Measurements from ENCODE around the gene TMEM42. TPM values are rescaled to one million over a fixed set of nuclear protein-coding genes. Genes with fewer than 3 reads are reported as not detected.
"Not testable (repeated sequence)": the region's sequence is repeated elsewhere in the genome, so short reads cannot be mapped to it uniquely, and the experiment has no call there.

TMEM42 gene
- total RNA-seq, 1 donor from 2014 or later = 13.0 TPM

DNA sequence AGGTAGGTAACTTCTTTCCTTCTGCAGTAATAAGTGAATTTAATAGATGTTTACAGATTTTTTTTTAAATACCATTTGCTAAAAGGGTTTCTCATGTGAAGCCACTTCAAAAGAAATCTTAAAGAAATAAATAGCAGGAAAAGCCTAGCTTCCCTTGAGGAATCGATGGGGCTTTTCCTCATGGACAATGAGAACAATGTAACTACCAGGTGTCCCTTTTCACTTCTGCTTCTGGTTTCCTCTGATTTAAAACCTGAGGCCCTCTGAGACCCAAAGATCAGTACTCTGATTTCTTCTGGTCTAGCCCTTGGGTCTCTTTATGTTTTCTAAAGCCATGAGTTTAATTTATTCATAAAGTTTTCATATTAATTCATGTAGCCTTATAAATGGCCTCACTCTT is 13.1 kb upstream of the TMEM42 start:
- Mint-ChIP-seq H3K9me3 (no peaks in the 10 kb centered on the region), H3K27me3 (no peaks in the 10 kb centered on the region), H3K4me1 (no peaks in the 10 kb centered on the region), H3K36me3 (ENCODE audit: low read depth) (peaks cover 52% of the 10 kb centered on the region), H3K27ac (no peak overlapping the region), H3K4me3 (no peak overlapping the region)
- no peak for DNase-seq
- intact Hi-C loops (cut with micrococcal nuclease) = no loop called here

DNA sequence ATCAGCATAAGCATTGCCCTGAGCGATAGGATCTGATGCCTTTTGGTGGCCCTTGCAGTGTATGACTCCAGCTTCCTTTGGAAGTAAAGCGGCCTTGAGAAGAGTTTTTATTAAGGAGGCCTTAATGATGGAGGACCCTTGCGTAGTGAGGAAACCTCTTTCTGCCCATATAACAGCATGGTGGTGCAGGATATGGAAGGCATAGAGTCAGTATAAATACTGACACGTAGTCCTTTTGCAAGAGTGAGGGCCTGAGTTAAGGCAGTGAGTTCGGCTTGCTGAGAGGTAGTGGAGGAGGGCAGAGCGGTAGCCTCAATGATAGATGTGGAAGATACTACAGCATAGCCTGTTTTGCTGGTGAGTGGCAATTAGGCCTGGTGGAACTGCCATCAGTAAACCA is 5.0 kb upstream of the TMEM42 start:
- H3K4me3 Mint-ChIP-seq; intact Hi-C loops (cut with micrococcal nuclease); H3K4me1 Mint-ChIP-seq; H3K27me3 Mint-ChIP-seq; DNase-seq; H3K9me3 Mint-ChIP-seq; H3K27ac Mint-ChIP-seq: not testable (repeated sequence)
- peaks cover 18% of the 10 kb centered on the region for H3K36me3 Mint-ChIP-seq (ENCODE audit: low read depth)

DNA sequence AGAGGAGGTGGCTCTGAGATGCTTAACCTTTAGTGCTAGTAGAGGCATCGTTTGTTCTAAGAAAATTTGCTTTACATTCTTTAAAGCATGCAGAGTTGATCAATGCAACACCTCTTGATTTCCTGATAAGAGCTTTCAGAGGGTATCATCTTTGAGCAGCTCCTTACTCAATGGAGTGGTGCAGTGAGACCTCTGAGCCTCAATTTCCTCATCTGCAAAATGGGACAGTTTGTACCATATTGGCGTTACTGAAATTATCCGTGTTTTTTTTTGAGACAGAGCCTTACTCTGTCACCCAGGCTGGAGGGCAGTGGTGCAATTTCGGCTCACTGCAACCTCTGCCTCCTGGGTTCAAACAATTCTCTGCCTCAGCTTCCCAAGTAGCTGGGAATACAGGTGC is 1.6 kb upstream of the TMEM42 start:
- intact Hi-C loops (cut with micrococcal nuclease) = loop anchor here (5.0 kb wide), 2 partner anchors 117 to 523 kb away; partner anchors contain the start of genes EXOSC7, TCAIM and ZDHHC3
- Mint-ChIP-seq H3K27ac (no peak overlapping the region), H3K4me3 (no peak overlapping the region), H3K36me3 (ENCODE audit: low read depth) (peaks cover 4% of the 10 kb centered on the region), H3K9me3 (no peaks in the 10 kb centered on the region), H3K4me1 (peaks cover 20% of the 10 kb centered on the region), H3K27me3 (no peaks in the 10 kb centered on the region)
- DNase-seq = no peak

DNA sequence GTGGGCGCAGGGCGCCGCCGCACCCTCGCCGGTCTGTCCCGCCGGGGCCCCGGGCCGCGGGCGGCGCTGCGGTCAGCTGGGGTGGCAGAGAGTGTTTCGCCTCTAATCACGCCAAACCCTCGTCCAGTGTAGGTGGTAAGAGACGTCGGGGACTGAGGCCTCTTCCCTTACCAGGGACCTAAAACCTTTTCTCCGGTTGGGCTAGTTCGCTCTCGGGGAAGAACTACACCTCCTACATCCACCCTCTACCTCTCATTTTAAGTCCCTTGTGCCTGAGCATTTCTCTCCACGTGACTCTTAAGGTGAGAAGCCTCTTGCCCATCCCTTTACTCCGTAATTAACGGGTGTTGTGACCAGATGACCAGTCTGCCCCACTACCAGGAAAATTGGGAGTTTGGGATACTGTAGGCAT is 520 bp downstream of the TMEM42 start:
- H3K27me3 Mint-ChIP-seq = no peaks in the 10 kb centered on the region
- peaks cover 36% of the 10 kb centered on the region for H3K4me1 Mint-ChIP-seq
- no peaks in the 10 kb centered on the region for H3K9me3 Mint-ChIP-seq
- intact Hi-C loops (cut with micrococcal nuclease) = loop anchor here (1.0 to 5.0 kb wide), 3 partner anchors 101 to 525 kb away; partner anchors contain the start of genes EXOSC7, KIAA1143, KIF15 and TCAIM
- H3K27ac Mint-ChIP-seq = peak overlapping the region; percentile 91
- DNase-seq = no peak
- peaks cover 20% of the 10 kb centered on the region for H3K36me3 Mint-ChIP-seq (ENCODE audit: low read depth)
- H3K4me3 Mint-ChIP-seq = peak overlapping the region; percentile 87

DNA sequence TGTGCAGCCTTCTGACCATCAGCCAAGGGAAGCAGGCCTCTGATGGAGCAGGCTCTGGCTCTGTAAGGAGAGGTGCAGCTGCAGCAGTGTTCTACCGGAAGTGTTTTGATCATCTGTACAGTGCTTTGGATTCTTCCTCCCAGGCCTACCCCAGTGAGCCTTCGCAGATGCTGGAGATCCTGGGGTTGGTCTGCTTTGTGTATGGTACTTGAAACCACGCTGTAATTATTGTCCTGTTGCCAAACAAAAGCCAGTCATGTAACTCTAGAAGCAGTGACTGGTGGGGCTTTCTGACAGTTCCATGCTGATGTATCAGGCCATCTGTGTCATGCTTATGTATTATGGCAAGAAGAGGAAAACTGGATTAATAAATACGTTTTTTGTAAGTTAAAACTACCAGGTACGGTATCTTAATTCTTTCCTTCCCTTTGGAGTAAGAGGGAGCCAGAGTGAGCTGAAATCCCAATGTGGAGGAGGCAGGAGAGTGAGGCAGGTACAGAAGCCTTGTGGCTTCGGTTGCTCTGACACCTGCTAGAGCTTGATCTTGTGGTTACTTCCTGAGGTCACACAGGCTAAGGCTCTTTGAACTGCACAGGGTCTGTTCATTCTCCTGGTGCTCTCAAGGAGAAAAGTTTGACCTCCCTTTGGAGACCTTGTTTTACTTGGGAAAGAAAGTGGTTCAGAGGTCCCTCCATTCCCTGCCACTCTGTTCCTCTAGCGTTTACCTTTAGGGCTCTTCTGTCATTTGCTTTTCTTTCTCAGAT is 3.7 kb downstream of the TMEM42 start:
- Mint-ChIP-seq H3K4me3 (peak overlapping the region; percentile 55), H3K4me1 (peaks cover 37% of the 10 kb centered on the region), H3K27me3 (no peaks in the 10 kb centered on the region), H3K27ac (peak overlapping the region; percentile 39), H3K36me3 (ENCODE audit: low read depth) (peaks cover 22% of the 10 kb centered on the region), H3K9me3 (no peaks in the 10 kb centered on the region)
- DNase-seq = peak; percentile 71
- intact Hi-C loops (cut with micrococcal nuclease) = no loop called here

DNA sequence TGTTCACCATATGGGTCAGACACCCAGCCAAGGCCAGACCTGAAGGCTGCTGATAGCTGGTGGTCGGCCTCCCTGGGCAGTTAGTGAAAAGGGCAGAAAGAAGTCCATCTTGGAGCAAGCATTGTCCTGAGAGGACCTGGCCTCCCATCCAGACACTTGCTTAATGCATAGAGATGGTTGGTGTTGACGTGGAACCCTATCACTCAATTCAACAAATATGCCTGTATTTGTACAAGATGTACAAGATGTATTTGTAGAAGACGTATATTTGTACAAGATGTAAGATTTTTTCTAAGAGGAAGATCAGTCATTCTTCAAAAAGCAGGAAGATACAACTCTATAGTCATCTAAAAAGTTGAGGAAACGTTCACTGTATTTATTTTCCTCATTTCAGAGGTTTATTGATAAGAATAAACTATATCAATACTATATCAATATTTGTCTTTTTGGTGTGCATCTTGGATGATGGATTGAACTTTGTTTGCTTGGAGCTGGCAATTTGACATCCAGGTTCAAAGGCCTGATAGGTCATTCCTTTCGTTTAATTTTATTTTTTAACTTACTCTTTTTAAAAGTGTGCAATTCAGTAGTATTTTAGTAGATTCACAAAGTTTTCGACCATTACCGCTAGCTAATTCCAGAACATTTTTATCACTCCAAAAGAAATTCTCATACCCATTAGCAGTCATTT is 5.9 kb downstream of the TMEM42 start:
- Mint-ChIP-seq H3K4me1 (peaks cover 30% of the 10 kb centered on the region), H3K36me3 (ENCODE audit: low read depth) (peaks cover 22% of the 10 kb centered on the region), H3K9me3 (no peaks in the 10 kb centered on the region), H3K27ac (no peak overlapping the region), H3K27me3 (no peaks in the 10 kb centered on the region), H3K4me3 (no peak overlapping the region)
- no peak for DNase-seq
- intact Hi-C loops (cut with micrococcal nuclease) = no loop called here

DNA sequence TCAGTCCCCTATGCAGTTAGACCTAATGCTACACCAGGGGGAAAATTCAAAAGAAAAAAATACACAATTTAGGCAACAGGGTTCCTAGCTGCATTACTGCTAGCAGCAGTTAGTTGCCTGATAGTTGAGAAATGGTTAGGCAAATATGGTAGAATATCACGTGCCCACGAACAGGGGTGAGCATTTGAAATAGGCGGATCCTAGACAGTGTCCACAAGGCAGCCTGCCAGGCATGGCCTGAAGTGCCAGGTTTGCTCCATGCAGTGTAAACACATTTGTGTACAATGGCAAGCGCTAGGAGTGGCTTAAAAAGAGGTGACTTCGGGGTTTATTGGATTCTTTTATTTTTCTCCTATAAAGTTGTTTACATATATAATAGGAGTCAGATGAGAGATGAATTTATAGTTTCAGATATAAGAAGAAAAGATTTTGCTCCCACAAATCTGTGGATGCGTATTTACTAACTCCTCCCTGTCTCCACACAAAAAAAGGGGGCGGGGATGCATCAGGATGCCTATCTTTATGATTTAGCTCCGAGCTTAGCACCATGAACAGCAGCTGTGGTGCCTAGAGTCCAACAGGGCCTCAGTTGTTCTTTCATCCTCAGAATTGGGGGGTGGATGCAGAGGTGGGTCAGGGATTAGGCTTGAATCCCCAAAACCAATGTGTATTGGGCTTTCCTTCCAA is 8.8 kb downstream of the TMEM42 start:
- Mint-ChIP-seq H3K4me1 (peaks cover 13% of the 10 kb centered on the region), H3K4me3 (no peak overlapping the region), H3K27ac (no peak overlapping the region), H3K36me3 (ENCODE audit: low read depth) (peaks cover 17% of the 10 kb centered on the region), H3K27me3 (no peaks in the 10 kb centered on the region), H3K9me3 (no peaks in the 10 kb centered on the region)
- no peak for DNase-seq
- intact Hi-C loops (cut with micrococcal nuclease) = no loop called here

DNA sequence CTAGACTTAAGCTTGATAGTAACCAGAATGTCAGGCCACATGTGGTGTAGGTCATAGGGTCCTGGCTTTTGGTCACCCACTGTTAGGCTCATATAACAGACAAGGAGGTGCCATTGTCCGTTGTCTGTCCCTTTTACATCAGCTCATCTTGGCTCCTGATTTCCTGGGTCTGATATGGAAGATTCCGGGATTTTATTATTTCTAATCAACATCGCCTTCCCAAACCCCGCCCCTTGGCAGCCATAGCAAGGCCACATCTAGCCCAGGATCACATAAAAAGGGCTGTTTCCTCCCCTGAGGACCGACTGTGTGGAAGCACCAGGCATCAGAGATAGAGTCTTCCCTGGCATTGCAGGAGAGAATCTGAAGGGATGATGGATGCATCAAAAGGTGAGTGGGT is 12.6 kb downstream of the TMEM42 start, which contains the start of gene TGM4:
TGM4 (plus strand) TSS at position 301 of the 400 bp plus-strand sequence; CDS start at position 372, 71 bp downstream.
- H3K27me3 Mint-ChIP-seq = peaks cover 4% of the 10 kb centered on the region
- no peaks in the 10 kb centered on the region for H3K9me3 Mint-ChIP-seq
- H3K27ac Mint-ChIP-seq = no peak within 1 kb of the TSS
- no peaks in the 10 kb centered on the region for H3K36me3 Mint-ChIP-seq (ENCODE audit: low read depth)
- intact Hi-C loops (cut with micrococcal nuclease) = no loop called here
- H3K4me3 Mint-ChIP-seq = no peak within 1 kb of the TSS
- H3K4me1 Mint-ChIP-seq = no peaks in the 10 kb centered on the region
- no peak for DNase-seq

DNA sequence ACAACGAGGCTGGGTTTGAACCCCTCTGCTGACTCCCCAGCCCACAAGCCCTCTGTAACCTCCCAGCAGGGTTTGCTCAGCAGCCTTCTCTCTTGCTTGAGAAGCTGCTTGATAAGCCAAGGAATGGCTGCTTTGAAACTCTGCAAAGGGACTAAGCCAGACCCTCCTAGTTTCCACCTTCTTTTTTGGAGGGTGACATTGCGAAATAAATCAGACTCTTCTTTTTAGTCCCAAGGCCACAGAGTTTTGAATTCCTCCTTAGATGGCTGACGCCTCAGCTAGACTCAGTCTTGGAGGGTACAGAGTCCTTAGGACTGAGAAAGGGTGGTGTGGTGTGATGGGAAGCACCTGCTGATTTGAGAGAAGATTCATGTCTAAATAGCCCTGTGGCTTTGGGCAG is 13.9 kb downstream of the TMEM42 start:
- H3K4me3 Mint-ChIP-seq = no peak overlapping the region
- DNase-seq = no peak
- H3K27ac Mint-ChIP-seq = no peak overlapping the region
- peaks cover 4% of the 10 kb centered on the region for H3K27me3 Mint-ChIP-seq
- no peaks in the 10 kb centered on the region for H3K9me3 Mint-ChIP-seq
- no peaks in the 10 kb centered on the region for H3K4me1 Mint-ChIP-seq
- H3K36me3 Mint-ChIP-seq (ENCODE audit: low read depth) = no peaks in the 10 kb centered on the region
- intact Hi-C loops (cut with micrococcal nuclease) = no loop called here

DNA sequence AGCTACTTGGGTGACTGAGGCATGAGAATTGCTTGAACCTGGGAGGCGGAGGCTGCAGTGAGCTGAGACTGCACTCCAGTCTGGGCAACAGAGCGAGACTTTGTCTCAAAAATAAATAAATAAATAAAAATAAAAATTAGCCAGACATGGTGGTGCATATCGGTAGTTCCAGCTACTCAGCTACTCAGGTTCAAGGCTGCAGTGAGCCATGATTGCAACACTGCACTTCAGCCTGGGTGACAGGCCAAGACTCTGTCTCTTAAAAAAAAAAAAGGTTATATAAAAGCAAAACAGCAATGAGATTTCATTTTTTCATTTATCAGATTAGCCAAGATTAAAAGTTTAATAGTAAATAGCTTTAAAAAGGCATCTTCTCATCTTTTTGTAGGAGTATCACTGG is 15.6 kb downstream of the TMEM42 start:
- Mint-ChIP-seq H3K36me3 (ENCODE audit: low read depth) (no peaks in the 10 kb centered on the region), H3K9me3 (no peaks in the 10 kb centered on the region), H3K4me1 (no peaks in the 10 kb centered on the region), H3K27me3 (peaks cover 4% of the 10 kb centered on the region), H3K27ac (no peak overlapping the region), H3K4me3 (no peak overlapping the region)
- intact Hi-C loops (cut with micrococcal nuclease) = no loop called here
- no peak for DNase-seq

DNA sequence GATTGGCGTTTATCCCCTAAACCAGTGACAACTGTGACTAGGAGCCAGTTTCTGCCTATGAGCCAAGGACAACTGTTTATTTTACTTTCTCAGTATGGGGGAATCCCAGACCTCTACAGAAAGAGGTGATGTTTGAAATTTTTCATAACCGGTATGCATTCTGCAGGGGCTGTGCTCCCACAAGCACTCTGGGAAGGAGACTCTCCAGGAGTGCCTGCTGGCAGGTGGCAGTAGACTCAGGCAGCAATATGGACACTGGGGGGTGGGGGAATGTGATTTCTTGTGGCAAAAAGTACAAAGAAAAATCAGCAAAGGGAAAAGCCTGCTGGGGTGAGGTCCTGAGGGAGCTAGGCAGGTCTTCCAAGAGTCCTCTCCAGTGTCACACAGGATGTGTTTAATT is 18.6 kb downstream of the TMEM42 start:
- intact Hi-C loops (cut with micrococcal nuclease) = no loop called here
- no peak overlapping the region for H3K27ac Mint-ChIP-seq
- no peaks in the 10 kb centered on the region for H3K9me3 Mint-ChIP-seq
- no peaks in the 10 kb centered on the region for H3K36me3 Mint-ChIP-seq (ENCODE audit: low read depth)
- H3K4me3 Mint-ChIP-seq = no peak overlapping the region
- no peaks in the 10 kb centered on the region for H3K4me1 Mint-ChIP-seq
- H3K27me3 Mint-ChIP-seq = peaks cover 4% of the 10 kb centered on the region
- no peak for DNase-seq

DNA sequence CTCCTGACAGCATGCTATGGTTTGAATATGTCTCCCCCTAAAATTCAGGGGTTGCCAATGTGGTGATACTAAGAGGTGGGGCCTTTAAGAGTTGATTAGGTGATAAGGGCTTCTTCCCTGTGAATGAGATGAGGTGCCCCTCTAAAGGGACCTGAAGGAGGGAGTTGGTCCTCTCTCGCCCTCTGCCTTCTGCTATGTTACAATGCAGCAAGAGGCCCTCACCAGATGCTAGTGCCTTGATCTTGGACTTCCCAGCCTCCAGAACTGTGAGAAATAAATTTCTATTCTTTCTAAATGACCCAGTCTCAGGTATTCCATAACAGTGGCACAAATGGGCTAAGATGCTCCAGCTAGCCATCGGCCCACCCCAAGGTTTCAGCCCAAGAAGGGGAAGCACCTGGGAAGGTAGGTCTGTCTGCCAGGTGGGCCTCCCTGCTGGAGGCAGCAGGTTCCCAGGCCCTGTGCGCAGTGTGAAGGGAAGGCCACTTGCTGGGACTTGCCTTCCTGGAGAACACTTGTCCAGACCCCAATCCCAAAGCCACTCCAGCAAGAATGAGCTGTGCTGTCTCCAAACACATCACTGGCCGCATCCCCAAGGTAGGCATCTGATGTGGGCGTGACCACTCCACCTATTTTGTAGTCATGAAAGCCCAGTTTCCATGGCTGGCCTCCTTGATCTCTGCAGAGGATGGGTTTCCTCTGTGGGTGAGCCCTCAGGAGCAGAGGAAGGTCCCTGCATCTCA is 21.7 kb downstream of the TMEM42 start:
- DNase-seq = no peak
- Mint-ChIP-seq H3K4me3 (no peak overlapping the region), H3K4me1 (no peaks in the 10 kb centered on the region), H3K27me3 (peaks cover 2% of the 10 kb centered on the region), H3K36me3 (ENCODE audit: low read depth) (no peaks in the 10 kb centered on the region), H3K27ac (no peak overlapping the region), H3K9me3 (no peaks in the 10 kb centered on the region)
- intact Hi-C loops (cut with micrococcal nuclease) = no loop called here

DNA sequence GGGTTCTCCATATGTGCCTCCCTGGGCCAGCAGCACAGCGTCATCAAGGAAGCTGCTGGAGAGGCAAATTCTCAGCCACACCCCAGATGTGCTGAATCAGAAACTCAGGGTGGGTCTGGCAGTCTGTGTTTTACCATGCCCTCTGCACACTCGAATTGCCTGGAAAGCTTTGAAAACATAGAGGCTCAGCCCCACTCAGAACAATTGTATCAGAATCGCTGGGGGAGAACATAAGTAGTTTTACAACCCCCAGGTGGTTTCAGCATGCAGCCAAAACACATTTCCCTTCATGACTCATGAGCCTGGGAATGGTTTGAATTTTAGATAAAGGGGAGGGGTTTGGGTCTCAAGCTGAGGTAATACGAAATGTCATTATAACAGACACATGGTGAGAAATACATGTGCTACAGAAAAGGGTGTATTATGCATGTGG is 22.3 kb downstream of the TMEM42 start:
- no peaks in the 10 kb centered on the region for H3K9me3 Mint-ChIP-seq
- intact Hi-C loops (cut with micrococcal nuclease) = no loop called here
- no peak overlapping the region for H3K4me3 Mint-ChIP-seq
- no peak for DNase-seq
- H3K27me3 Mint-ChIP-seq = no peaks in the 10 kb centered on the region
- H3K36me3 Mint-ChIP-seq (ENCODE audit: low read depth) = no peaks in the 10 kb centered on the region
- H3K4me1 Mint-ChIP-seq = no peaks in the 10 kb centered on the region
- no peak overlapping the region for H3K27ac Mint-ChIP-seq
